Measurements from ENCODE around the gene POPDC2.

Gene POPDC2

GRCh38 chr3:119659606-119660291, 640 bp downstream of the POPDC2 start:
- DNase-seq (ENCODE audit: low spot score in 2 of 2) (no peak), ATAC-seq (ENCODE audit: low read depth) (no peak)
- no peak overlapping the region for H3K4me3 Mint-ChIP-seq
- H3K27ac Mint-ChIP-seq, result no peak overlapping the region
- H3K27me3 Mint-ChIP-seq, result no peaks in the 10 kb centered on the region
- H3K4me1 Mint-ChIP-seq, result peaks cover 12% of the 10 kb centered on the region
- no peaks in the 10 kb centered on the region for H3K9me3 Mint-ChIP-seq
- H3K36me3 Mint-ChIP-seq, result peaks cover 7% of the 10 kb centered on the region

DNA sequence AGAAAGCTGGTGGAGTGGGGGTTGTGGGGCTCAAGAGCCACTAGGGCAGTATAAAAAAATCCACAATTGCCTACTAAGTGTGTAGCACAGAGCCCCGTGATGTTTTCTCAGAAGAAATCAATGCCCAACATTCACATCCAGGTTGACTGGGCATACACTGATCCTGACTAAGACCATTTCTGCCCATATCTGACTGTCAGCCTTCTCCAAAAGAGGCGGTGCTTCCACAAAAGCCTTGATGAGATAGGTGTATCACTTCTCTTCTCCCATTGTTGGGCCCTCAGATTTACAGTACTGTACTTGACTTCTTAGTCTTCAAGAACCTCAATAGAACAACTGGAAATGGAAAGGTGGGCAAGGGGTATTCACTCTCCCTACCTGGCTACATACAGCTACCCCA, 1.4 kb downstream of the POPDC2 start:
- no peak overlapping the region for H3K4me3 Mint-ChIP-seq
- H3K36me3 Mint-ChIP-seq, result peaks cover 7% of the 10 kb centered on the region
- no peaks in the 10 kb centered on the region for H3K27me3 Mint-ChIP-seq
- no peak overlapping the region for H3K27ac Mint-ChIP-seq
- no peaks in the 10 kb centered on the region for H3K9me3 Mint-ChIP-seq
- no peak for ATAC-seq (ENCODE audit: low read depth)
- no peak for DNase-seq (ENCODE audit: low spot score in 2 of 2)
- peaks cover 6% of the 10 kb centered on the region for H3K4me1 Mint-ChIP-seq

DNA sequence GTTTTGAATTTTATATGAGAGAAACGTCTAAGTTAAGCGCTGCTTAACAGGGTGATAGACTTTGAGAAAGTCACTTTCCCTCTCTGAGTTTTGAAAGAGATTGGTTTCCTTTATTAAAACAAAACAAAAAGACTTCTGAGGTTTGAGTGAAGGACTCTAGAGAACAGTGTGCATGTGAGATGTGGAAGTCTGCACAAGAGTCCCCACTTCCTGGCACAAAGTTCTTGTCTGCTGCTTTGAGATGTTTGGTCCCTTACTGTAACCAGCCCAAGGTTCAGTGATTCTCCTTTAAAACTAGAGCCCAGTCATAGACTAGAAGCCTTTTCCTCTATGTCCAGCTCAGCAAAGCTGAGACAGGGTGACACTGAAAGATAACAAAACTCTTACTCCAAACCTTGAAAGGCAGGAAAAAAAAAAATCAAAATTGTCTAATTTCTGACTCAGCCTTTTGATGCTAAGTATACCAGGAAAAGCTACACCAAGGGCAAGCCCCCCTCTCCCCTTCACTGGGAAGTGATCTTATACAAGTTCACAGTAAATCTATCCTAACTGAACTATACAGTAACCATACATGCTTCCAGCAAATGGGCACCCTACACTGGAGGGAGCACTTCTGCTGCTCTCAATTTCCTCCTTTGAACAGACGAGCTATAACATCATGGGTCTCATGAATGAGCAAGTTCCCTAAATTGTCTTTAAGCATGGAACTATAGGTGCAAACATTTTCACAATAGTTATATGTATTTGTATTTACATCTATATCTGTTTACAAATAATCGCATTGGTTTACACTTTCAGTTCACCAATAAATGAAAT, 2.3 kb downstream of the POPDC2 start:
- Mint-ChIP-seq H3K4me1 (peaks cover 6% of the 10 kb centered on the region), H3K9me3 (no peaks in the 10 kb centered on the region), H3K36me3 (peaks cover 4% of the 10 kb centered on the region), H3K4me3 (no peak overlapping the region), H3K27me3 (no peaks in the 10 kb centered on the region), H3K27ac (no peak overlapping the region)
- ATAC-seq (ENCODE audit: low read depth) (no peak), DNase-seq (ENCODE audit: low spot score in 2 of 2) (no peak)

DNA sequence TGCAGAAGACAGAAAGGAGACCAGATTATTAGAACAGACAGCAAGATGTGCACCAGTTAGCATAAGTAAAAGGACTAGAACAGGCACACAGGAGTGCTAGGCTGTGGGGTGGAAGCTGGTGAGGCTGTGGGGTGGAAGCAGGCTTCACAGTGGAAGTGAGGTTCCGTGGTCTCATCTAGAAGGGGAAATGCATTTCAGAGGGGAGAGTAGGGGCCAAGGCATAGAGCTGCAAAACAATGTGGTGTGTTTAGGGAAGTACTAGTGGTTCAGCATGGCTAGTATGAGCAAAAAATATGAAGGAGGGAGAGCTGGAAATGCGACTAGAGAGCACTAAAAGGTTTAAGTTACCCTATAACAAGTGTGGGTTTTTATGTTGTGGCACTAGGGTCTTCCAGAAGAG, 6.5 kb downstream of the POPDC2 start:
- Mint-ChIP-seq H3K27me3 (no peaks in the 10 kb centered on the region), H3K36me3 (peaks cover 13% of the 10 kb centered on the region), H3K9me3 (no peaks in the 10 kb centered on the region), H3K4me3 (no peak overlapping the region), H3K4me1 (peaks cover 3% of the 10 kb centered on the region), H3K27ac (no peak overlapping the region)
- DNase-seq (ENCODE audit: low spot score in 2 of 2), result no peak
- ATAC-seq (ENCODE audit: low read depth), result no peak

GRCh38 chr3:119652306-119653033, 7.9 kb downstream of the POPDC2 start:
- Mint-ChIP-seq H3K36me3 (peaks cover 19% of the 10 kb centered on the region), H3K4me3 (no peak overlapping the region), H3K27ac (no peak overlapping the region), H3K4me1 (peaks cover 3% of the 10 kb centered on the region), H3K27me3 (no peaks in the 10 kb centered on the region), H3K9me3 (no peaks in the 10 kb centered on the region)
- no peak for ATAC-seq (ENCODE audit: low read depth)
- DNase-seq (ENCODE audit: low spot score in 2 of 2), result no peak

GRCh38 chr3:119649761-119650160, 10.6 kb downstream of the POPDC2 start:
- ATAC-seq (ENCODE audit: low read depth), result no peak
- H3K9me3 Mint-ChIP-seq, result no peaks in the 10 kb centered on the region

GRCh38 chr3:119647843-119648575, 12.4 kb downstream of the POPDC2 start:
- DNase-seq (ENCODE audit: low spot score in 2 of 2) (no peak), ATAC-seq (ENCODE audit: low read depth) (no peak)
- H3K9me3 Mint-ChIP-seq, result no peaks in the 10 kb centered on the region
- H3K27me3 Mint-ChIP-seq, result no peaks in the 10 kb centered on the region
- H3K4me1 Mint-ChIP-seq, result no peaks in the 10 kb centered on the region
- peaks cover 25% of the 10 kb centered on the region for H3K36me3 Mint-ChIP-seq
- no peak overlapping the region for H3K27ac Mint-ChIP-seq
- H3K4me3 Mint-ChIP-seq, result no peak overlapping the region

More at GRCh38 chr3:119649761-119650160, 10.6 kb downstream of the POPDC2 start:
- DNase-seq (ENCODE audit: low spot score in 2 of 2), result no peak
- peaks cover 3% of the 10 kb centered on the region for H3K4me1 Mint-ChIP-seq
- no peaks in the 10 kb centered on the region for H3K27me3 Mint-ChIP-seq
- peaks cover 25% of the 10 kb centered on the region for H3K36me3 Mint-ChIP-seq
- no peak overlapping the region for H3K27ac Mint-ChIP-seq
- H3K4me3 Mint-ChIP-seq, result no peak overlapping the region

GRCh38 chr3:119647171-119647570, 13.2 kb downstream of the POPDC2 start:
- no peaks in the 10 kb centered on the region for H3K9me3 Mint-ChIP-seq
- no peak overlapping the region for H3K4me3 Mint-ChIP-seq
- H3K27ac Mint-ChIP-seq, result no peak overlapping the region
- peaks cover 25% of the 10 kb centered on the region for H3K36me3 Mint-ChIP-seq
- no peaks in the 10 kb centered on the region for H3K4me1 Mint-ChIP-seq
- no peak for DNase-seq (ENCODE audit: low spot score in 2 of 2)
- no peaks in the 10 kb centered on the region for H3K27me3 Mint-ChIP-seq
- no peak for ATAC-seq (ENCODE audit: low read depth)

DNA sequence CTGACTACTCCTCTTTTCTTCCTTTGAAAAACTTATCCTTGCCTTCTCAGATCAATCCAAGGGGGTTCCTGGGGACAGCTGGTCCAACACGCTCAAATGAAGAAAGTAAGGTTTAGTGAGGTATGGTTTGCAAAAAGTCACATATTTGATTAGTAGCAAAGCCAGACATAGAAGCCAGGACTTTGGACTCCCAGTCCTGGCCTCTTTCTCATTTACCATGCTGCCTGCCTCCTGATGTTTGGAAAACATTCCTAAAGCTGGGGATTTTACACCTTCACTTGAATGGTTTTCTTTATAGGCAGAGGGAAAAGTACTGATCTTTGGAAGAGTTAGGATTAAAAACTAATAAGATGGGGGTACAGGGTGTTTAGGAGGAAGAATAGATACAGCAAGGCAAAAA, 14.6 kb downstream of the POPDC2 start:
- peaks cover 24% of the 10 kb centered on the region for H3K36me3 Mint-ChIP-seq
- H3K9me3 Mint-ChIP-seq, result no peaks in the 10 kb centered on the region
- H3K4me3 Mint-ChIP-seq, result no peak overlapping the region
- no peaks in the 10 kb centered on the region for H3K4me1 Mint-ChIP-seq
- ATAC-seq (ENCODE audit: low read depth) (no peak), DNase-seq (ENCODE audit: low spot score in 2 of 2) (no peak)
- no peaks in the 10 kb centered on the region for H3K27me3 Mint-ChIP-seq
- H3K27ac Mint-ChIP-seq, result no peak overlapping the region

DNA sequence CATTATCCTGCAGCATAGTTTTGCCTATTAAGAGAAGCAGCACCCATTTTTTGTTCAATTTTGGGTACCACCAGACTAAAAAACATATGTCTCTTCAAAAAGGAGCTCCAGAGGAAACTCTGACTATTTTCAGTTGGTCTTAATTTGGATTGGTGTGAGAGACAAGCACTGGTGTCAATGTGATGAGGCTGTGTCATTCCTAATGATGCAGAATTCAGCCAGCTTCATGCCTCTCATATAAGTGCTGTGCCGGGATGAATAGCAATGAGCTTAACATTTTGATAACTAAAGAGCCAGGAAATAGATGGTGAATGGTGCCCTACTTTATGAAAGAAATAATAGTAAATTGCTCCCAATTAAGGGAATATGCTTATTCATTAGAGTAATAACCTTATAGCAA, 15.9 kb downstream of the POPDC2 start:
- no peaks in the 10 kb centered on the region for H3K27me3 Mint-ChIP-seq
- DNase-seq (ENCODE audit: low spot score in 2 of 2) (no peak), ATAC-seq (ENCODE audit: low read depth) (no peak)
- no peaks in the 10 kb centered on the region for H3K4me1 Mint-ChIP-seq
- no peak overlapping the region for H3K4me3 Mint-ChIP-seq
- no peaks in the 10 kb centered on the region for H3K9me3 Mint-ChIP-seq
- no peak overlapping the region for H3K27ac Mint-ChIP-seq
- peaks cover 23% of the 10 kb centered on the region for H3K36me3 Mint-ChIP-seq

DNA sequence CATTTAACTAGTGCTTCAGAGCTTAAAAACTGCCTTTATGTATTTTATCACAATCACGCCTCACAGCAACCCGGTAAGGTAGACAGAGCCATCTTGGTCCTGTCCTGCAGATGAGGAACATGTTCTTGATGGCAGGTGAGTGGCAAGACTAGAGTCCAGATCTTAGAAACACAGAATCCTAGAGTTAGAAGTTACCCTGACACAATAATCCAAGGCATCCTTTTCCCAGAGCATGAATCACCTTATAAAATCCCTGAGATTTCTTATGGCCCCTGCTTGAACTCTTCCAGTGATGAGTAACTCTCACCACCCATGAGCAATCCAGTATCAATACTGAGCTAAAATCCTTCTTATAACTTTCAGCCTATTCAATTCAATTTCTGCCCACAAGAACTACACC, 16.9 kb downstream of the POPDC2 start:
- DNase-seq (ENCODE audit: low spot score in 2 of 2), result no peak
- H3K4me3 Mint-ChIP-seq, result no peak overlapping the region
- H3K4me1 Mint-ChIP-seq, result peaks cover 5% of the 10 kb centered on the region
- ATAC-seq (ENCODE audit: low read depth), result no peak
- H3K27me3 Mint-ChIP-seq, result no peaks in the 10 kb centered on the region
- no peak overlapping the region for H3K27ac Mint-ChIP-seq
- no peaks in the 10 kb centered on the region for H3K9me3 Mint-ChIP-seq
- peaks cover 19% of the 10 kb centered on the region for H3K36me3 Mint-ChIP-seq

- DNase-seq (ENCODE audit: low spot score in 2 of 2), result no peak
- peaks cover 10% of the 10 kb centered on the region for H3K4me1 Mint-ChIP-seq
- H3K36me3 Mint-ChIP-seq, result peaks cover 15% of the 10 kb centered on the region
- H3K4me3 Mint-ChIP-seq, result no peak overlapping the region
- ATAC-seq (ENCODE audit: low read depth), result no peak
- H3K27me3 Mint-ChIP-seq, result no peaks in the 10 kb centered on the region
- H3K9me3 Mint-ChIP-seq, result no peaks in the 10 kb centered on the region
- H3K27ac Mint-ChIP-seq, result no peak overlapping the region
These were observed 17.5 kb downstream of the POPDC2 start for GRCh38 chr3:119642746-119643473.

- H3K36me3 Mint-ChIP-seq, result peaks cover 11% of the 10 kb centered on the region
- H3K27ac Mint-ChIP-seq, result no peak overlapping the region
- ATAC-seq (ENCODE audit: low read depth) (no peak), DNase-seq (ENCODE audit: low spot score in 2 of 2) (no peak)
- H3K4me3 Mint-ChIP-seq, result no peak overlapping the region
- no peaks in the 10 kb centered on the region for H3K27me3 Mint-ChIP-seq
- no peaks in the 10 kb centered on the region for H3K9me3 Mint-ChIP-seq
- H3K4me1 Mint-ChIP-seq, result peaks cover 14% of the 10 kb centered on the region
These were observed 19.0 kb downstream of the POPDC2 start for GRCh38 chr3:119641416-119641815.

All from memory B cell (primary cell).